ENCODE data around the gene GABRG3. TPM values are rescaled to one million over a fixed set of nuclear protein-coding genes. Genes with fewer than 3 reads are reported as not detected.

The GABRG3 gene
- total RNA-seq, 1 donor from 2014 or later: 0.08 TPM

GRCh38 chr15:27414168-27414870 lies 443.3 kb downstream of the GABRG3 start:
- no peaks in the 10 kb centered on the region for H3K27me3 ChIP-seq (ENCODE audit: control insufficient read depth, insufficient read depth, low read length)
- DNase-seq (ENCODE audit: low read depth): no peak
- no peak overlapping the region for H3K4me3 ChIP-seq (ENCODE audit: low read depth, low read length)
- H3K36me3 ChIP-seq (ENCODE audit: control insufficient read depth, insufficient read depth, low read length): no peaks in the 10 kb centered on the region
- TF ChIP-seq CTCF (IDR thresholded peaks at IDR 0.05; ENCODE audit: insufficient read depth, low read length, poor library complexity, severe bottlenecking): no peak

GRCh38 chr15:27418726-27419125 lies 447.7 kb downstream of the GABRG3 start:
- no peak for TF ChIP-seq CTCF (IDR thresholded peaks at IDR 0.05; ENCODE audit: insufficient read depth, low read length, poor library complexity, severe bottlenecking)
- Histone ChIP-seq H3K4me3 (ENCODE audit: low read depth, low read length) (no peak overlapping the region), H3K27me3 (ENCODE audit: control insufficient read depth, insufficient read depth, low read length) (no peaks in the 10 kb centered on the region), H3K36me3 (ENCODE audit: control insufficient read depth, insufficient read depth, low read length) (no peaks in the 10 kb centered on the region)
- DNase-seq (ENCODE audit: low read depth): no peak

- Histone ChIP-seq H3K4me3 (ENCODE audit: low read depth, low read length) (no peak overlapping the region), H3K36me3 (ENCODE audit: control insufficient read depth, insufficient read depth, low read length) (no peaks in the 10 kb centered on the region), H3K27me3 (ENCODE audit: control insufficient read depth, insufficient read depth, low read length) (no peaks in the 10 kb centered on the region)
- no peak for TF ChIP-seq CTCF (IDR thresholded peaks at IDR 0.05; ENCODE audit: insufficient read depth, low read length, poor library complexity, severe bottlenecking)
- no peak for DNase-seq (ENCODE audit: low read depth)
Measured at GRCh38 chr15:27422997-27423396, 452.0 kb downstream of the GABRG3 start.

GRCh38 chr15:27426805-27427204 lies 455.8 kb downstream of the GABRG3 start:
- no peak for TF ChIP-seq CTCF (IDR thresholded peaks at IDR 0.05; ENCODE audit: insufficient read depth, low read length, poor library complexity, severe bottlenecking)
- Histone ChIP-seq H3K4me3 (ENCODE audit: low read depth, low read length) (no peak overlapping the region), H3K27me3 (ENCODE audit: control insufficient read depth, insufficient read depth, low read length) (no peaks in the 10 kb centered on the region), H3K36me3 (ENCODE audit: control insufficient read depth, insufficient read depth, low read length) (no peaks in the 10 kb centered on the region)
- DNase-seq (ENCODE audit: low read depth): no peak

- TF ChIP-seq CTCF (IDR thresholded peaks at IDR 0.05; ENCODE audit: insufficient read depth, low read length, poor library complexity, severe bottlenecking): no peak
Measured at GRCh38 chr15:27427276-27427675, 456.3 kb downstream of the GABRG3 start.

GRCh38 chr15:27428151-27428550 lies 457.2 kb downstream of the GABRG3 start:
- no peak for TF ChIP-seq CTCF (IDR thresholded peaks at IDR 0.05; ENCODE audit: insufficient read depth, low read length, poor library complexity, severe bottlenecking)
- DNase-seq (ENCODE audit: low read depth): no peak
- H3K4me3 ChIP-seq (ENCODE audit: low read depth, low read length): no peak overlapping the region
- H3K36me3 ChIP-seq (ENCODE audit: control insufficient read depth, insufficient read depth, low read length): no peaks in the 10 kb centered on the region
- no peaks in the 10 kb centered on the region for H3K27me3 ChIP-seq (ENCODE audit: control insufficient read depth, insufficient read depth, low read length)

More at GRCh38 chr15:27427276-27427675, 456.3 kb downstream of the GABRG3 start:
- no peak overlapping the region for H3K4me3 ChIP-seq (ENCODE audit: low read depth, low read length)
- H3K27me3 ChIP-seq (ENCODE audit: control insufficient read depth, insufficient read depth, low read length): no peaks in the 10 kb centered on the region
- H3K36me3 ChIP-seq (ENCODE audit: control insufficient read depth, insufficient read depth, low read length): no peaks in the 10 kb centered on the region
- DNase-seq (ENCODE audit: low read depth): no peak
